ENCODE results near the gene GRIN3B. TPM values are rescaled to one million over a fixed set of nuclear protein-coding genes. Genes with fewer than 3 reads are reported as not detected.
"Not testable (repeated sequence)": the region's sequence is repeated elsewhere in the genome, so short reads cannot be mapped to it uniquely, and the experiment has no call there.

Gene GRIN3B, protein sequence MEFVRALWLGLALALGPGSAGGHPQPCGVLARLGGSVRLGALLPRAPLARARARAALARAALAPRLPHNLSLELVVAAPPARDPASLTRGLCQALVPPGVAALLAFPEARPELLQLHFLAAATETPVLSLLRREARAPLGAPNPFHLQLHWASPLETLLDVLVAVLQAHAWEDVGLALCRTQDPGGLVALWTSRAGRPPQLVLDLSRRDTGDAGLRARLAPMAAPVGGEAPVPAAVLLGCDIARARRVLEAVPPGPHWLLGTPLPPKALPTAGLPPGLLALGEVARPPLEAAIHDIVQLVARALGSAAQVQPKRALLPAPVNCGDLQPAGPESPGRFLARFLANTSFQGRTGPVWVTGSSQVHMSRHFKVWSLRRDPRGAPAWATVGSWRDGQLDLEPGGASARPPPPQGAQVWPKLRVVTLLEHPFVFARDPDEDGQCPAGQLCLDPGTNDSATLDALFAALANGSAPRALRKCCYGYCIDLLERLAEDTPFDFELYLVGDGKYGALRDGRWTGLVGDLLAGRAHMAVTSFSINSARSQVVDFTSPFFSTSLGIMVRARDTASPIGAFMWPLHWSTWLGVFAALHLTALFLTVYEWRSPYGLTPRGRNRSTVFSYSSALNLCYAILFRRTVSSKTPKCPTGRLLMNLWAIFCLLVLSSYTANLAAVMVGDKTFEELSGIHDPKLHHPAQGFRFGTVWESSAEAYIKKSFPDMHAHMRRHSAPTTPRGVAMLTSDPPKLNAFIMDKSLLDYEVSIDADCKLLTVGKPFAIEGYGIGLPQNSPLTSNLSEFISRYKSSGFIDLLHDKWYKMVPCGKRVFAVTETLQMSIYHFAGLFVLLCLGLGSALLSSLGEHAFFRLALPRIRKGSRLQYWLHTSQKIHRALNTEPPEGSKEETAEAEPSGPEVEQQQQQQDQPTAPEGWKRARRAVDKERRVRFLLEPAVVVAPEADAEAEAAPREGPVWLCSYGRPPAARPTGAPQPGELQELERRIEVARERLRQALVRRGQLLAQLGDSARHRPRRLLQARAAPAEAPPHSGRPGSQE
- total RNA-seq = not detected
- long read RNA-seq = 0 reads

GRCh38 chr19:1000095-1000494 lies at the start of gene GRIN3B:
TSS of gene GRIN3B (plus strand) at chr19:1000419. CDS start at chr19:1000438, 19 bp downstream.
- peak; percentile 68 for DNase-seq

GRCh38 chr19:952049-952679 lies 48.1 kb upstream of the GRIN3B start:
- ATAC-seq (ENCODE audit: poor library complexity) = no peak
- intact Hi-C loops (cut with DNase I) = no loop called here
- DNase-seq = no peak

More at GRCh38 chr19:1000095-1000494, at the start of gene GRIN3B:
- intact Hi-C loops (cut with DNase I) = no loop called here
- peak; percentile 30 for ATAC-seq (ENCODE audit: poor library complexity)

DNA sequence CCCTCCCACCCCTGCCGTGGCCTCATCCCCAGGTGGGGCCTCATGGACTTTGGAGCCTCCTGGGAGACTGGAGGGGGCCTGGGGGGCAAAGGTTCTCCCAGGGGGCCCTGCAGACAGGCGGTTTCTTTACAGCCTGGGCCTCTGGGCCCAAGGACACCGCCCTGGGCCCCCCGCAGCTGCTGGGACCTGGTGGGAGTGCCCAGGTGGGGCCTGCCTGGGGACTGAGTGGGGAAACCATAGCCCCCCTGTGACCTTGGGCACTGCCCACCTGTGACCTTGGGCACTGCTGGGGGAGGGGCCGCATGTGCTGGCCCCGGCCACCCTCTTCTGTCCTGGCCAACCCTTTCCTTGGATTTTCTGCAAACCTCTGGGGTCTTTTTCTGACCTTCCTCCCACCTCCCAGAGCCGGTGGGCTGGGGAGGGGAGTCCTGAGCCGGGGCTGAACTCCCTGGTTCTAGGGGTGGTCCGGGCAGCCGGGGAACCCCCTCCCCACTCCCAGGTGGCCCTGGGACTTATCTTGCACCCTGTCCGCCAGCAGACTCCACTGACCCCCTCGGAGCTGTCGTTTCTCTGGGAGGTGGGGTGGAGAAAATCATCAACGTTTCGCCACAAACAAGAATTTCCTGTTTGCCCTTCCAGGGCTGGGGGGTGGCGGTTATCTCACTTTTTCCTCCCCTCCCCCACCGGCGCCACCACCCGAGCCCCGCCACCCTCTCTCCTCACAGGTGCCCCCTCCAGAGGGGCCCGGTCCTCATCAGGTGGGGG lies 47.4 kb upstream of the GRIN3B start:
- ATAC-seq (ENCODE audit: poor library complexity) = no peak
- DNase-seq = no peak
- intact Hi-C loops (cut with DNase I) = no loop called here

DNA sequence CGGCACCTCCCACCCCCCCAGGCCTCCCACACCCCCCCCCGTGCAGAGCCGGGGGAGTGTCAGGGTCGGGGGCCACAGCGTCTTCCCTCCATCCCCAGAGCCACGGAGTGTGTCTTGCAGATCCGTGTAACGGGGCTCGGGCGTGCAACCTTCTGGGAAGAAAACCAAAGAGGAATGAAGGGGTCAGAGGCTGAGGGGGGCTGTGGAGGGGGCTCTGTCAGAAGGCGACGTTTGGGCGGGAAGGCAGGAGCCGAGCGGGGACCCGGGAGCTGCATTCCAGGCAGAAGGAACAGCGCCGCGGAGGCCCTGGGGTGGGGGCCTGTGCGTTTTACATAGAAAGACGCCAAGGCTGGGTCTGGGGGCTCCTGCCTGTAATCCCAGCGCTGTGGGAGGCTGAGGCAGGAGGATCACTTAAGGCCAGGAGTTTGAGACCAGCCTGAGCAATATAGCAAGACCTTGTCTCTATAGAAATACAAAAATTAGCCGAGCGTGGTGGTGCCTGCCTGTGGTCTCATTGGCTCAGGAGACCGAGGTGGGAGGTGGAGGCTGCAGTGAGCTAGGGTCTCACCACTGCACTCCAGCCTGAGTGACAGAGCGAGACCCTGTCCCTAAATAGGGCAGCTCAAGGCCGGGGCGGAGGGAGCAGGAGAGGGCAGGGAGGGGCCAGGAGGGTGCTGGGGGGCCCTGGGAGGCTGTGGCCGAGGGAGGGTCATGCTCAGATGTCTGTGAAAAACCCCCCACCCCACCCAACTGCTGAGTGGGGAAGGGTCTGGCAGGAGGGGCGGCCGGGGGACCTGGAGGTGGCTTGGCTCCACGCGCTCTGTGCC lies 46.6 kb upstream of the GRIN3B start:
- ATAC-seq (ENCODE audit: poor library complexity) = no peak
- intact Hi-C loops (cut with DNase I) = no loop called here

GRCh38 chr19:954272-954671 lies 45.9 kb upstream of the GRIN3B start:
- intact Hi-C loops (cut with DNase I) = no loop called here
- no peak for DNase-seq
- no peak for ATAC-seq (ENCODE audit: poor library complexity)

More for the DNA sequence above, 46.6 kb upstream of the GRIN3B start:
- no peak for DNase-seq

DNA sequence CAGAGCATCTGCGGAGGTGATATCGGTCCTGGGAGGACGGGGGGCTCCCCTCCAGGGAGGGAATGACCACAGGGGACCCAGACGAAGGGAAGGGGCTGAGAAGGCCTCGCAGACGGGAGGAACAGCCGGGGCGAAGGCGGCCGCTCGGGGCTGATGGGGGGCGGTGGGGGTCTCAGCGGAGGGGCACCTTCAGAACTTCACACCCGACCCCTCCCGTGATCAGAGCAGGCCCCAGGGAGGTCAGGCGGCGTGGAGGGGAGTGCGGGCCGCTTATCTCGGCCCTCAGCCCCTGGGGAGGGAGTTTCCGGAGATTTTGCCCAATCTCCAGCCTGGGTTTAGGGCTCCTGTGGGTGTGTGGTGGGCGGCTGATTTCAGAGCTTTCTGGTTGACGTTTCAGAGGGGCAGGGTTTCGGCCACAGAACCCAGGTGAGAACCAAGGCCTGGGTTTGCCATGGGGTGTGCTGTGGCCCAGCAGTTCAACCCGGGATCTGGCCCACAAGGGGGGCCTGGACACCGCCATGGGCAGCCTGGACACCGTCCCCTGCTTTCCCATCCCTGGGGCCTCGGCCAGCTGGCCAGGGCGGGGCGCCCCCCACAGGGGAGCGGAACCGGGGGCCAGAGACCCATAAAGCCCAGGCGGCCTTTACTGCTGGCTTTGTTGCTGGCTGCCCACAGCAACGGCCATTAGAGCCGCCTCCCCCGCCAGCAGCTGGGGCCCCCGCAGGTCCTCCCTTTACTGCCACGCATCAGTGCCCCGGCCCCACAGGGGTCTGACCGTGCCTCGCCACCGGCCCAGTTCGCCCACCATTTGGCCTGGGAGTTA lies 45.3 kb upstream of the GRIN3B start:
- DNase-seq (no peak), ATAC-seq (ENCODE audit: poor library complexity) (no peak)
- intact Hi-C loops (cut with DNase I) = no loop called here

- intact Hi-C loops (cut with DNase I) = no loop called here
- no peak for ATAC-seq (ENCODE audit: poor library complexity)
- no peak for DNase-seq
Measured at GRCh38 chr19:955803-956765, 44.1 kb upstream of the GRIN3B start.

DNA sequence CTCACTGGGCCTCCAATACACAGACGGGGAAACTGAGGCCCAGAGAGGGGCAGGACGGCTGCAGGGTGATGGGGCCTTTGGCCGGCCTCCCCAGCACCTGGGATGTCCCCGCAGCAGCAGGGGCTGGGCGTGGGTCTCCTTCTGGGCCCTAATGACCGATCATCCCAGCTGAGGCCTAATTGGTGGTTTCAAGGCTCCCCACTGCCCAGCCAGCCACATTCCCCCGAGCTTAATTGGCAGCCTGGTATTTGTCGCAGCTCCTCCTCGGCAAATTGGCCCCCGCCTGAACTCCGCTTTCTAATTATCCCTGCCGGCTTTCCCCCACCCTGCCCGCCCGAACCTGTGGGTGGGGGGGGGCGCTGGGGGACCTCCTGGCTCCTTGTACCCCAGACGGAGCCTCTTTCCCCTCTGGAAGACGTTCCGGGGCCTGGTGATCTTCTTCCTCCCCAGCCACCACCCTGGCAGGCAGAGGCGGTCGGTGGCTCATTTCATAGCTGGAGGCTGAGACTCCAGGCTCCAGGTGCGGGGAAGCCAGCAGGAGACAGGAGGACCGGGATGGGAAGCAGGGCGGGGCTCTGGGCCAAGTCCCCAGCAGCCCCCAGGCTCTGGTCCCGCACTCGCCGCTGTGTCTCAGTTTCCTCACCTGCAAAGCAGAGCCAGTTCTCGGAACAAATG lies 43.3 kb upstream of the GRIN3B start:
- intact Hi-C loops (cut with DNase I) = no loop called here
- ATAC-seq (ENCODE audit: poor library complexity) = no peak
- DNase-seq = no peak

DNA sequence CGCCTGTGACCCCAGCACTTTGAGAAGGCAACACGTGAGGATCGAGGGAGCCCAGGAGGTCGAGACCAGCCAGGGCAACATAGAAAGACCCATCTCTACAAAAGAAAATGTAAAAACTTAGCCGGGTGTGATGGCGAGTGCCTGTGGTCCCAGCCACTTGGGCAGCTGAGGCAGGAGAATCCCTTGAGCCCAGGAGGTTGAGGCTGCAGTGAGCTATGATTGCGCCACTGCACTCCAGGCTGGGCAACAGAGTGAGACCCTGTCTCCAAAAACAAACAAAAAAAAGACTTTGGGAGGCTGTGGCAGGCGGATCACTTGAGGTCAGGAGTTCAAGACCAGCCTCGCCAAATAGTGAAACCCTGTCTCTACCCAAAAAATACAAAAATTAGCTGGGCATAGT lies 42.6 kb upstream of the GRIN3B start:
- intact Hi-C loops (cut with DNase I); DNase-seq; ATAC-seq (ENCODE audit: poor library complexity): not testable (repeated sequence)

- no peak for DNase-seq
- no peak for ATAC-seq (ENCODE audit: poor library complexity)
- intact Hi-C loops (cut with DNase I) = no loop called here
Measured at GRCh38 chr19:958967-959855, 41.0 kb upstream of the GRIN3B start.

- DNase-seq (no peak), ATAC-seq (ENCODE audit: poor library complexity) (no peak)
- intact Hi-C loops (cut with DNase I) = no loop called here
Measured at GRCh38 chr19:960020-960419, 40.2 kb upstream of the GRIN3B start.

- no peak for DNase-seq
- no peak for ATAC-seq (ENCODE audit: poor library complexity)
- intact Hi-C loops (cut with DNase I) = no loop called here
Measured at GRCh38 chr19:960601-960938, 39.6 kb upstream of the GRIN3B start.

- no peak for DNase-seq
- intact Hi-C loops (cut with DNase I) = no loop called here
- no peak for ATAC-seq (ENCODE audit: poor library complexity)
Measured at GRCh38 chr19:961866-962620, 38.2 kb upstream of the GRIN3B start.

All from Right ventricle myocardium superior (tissue), 1 donor.